ENCODE results near the gene IKZF2.

Gene IKZF2

GRCh38 chr2:213007290-213007838, 144.0 kb downstream of the IKZF2 start:
- in situ Hi-C loops (cut with HindIII; ENCODE audit: low sequenced_read_pairs): no loop called here

- in situ Hi-C loops (cut with HindIII; ENCODE audit: low sequenced_read_pairs): no loop called here
Measured at GRCh38 chr2:213004197-213004821, 147.1 kb downstream of the IKZF2 start.

- in situ Hi-C loops (cut with HindIII; ENCODE audit: low sequenced_read_pairs): no loop called here
Measured at GRCh38 chr2:213002383-213002782, 149.0 kb downstream of the IKZF2 start.

DNA sequence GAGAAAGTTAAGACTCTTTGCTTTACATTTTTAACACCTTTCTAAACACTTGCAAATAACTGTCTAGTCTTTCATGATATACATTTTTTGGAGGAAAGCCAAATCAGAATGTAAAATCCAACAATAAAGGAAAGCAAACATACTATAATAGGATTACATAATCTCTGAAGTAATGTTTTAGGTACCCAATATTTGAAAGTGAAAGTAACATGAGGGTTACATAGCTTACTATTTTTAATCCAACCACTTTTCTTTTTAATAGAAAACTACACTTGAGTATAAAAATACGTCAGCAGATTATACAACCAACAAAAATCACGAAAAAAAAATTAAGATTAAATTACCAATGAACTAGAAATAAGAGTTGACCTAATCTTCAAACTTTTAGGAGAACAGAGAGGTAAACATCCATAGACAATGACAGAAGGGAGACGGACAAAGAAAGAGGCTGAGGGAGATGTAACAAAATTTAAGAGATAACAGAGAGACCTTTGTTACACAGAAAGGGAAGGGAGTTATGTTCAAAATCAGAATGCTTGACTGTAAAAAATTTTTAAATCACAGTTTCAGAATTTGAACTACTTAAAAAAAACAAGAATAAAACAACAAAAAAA, 150.0 kb downstream of the IKZF2 start:
- in situ Hi-C loops (cut with HindIII; ENCODE audit: low sequenced_read_pairs): no loop called here

GRCh38 chr2:212998626-212999359, 152.6 kb downstream of the IKZF2 start:
- in situ Hi-C loops (cut with HindIII; ENCODE audit: low sequenced_read_pairs): no loop called here

DNA sequence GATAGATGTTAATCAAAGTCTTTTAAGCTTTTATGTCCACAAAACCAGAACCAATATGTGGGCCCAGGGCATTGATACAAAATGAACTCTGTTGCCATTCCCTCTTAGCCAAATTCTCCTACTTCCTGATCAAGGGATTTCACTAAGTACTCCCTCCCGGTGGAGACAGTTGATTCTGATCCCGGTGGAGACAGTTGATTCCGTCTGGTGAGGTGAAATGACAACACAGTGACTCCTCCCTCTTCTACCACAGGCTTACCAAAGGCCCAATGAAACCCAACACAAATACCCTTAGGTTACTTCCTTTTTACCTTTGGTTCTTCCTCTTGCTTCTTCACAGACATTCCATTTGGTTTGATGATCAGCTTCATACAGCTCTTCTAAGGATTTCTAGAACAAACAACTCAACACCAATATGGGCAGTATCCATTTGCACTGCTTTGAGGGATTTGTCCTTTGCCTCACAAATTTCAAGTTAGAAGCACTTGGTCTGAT, 153.8 kb downstream of the IKZF2 start:
- in situ Hi-C loops (cut with HindIII; ENCODE audit: low sequenced_read_pairs): no loop called here

GRCh38 chr2:212995920-212996319, 155.5 kb downstream of the IKZF2 start:
- in situ Hi-C loops (cut with HindIII; ENCODE audit: low sequenced_read_pairs): no loop called here

DNA sequence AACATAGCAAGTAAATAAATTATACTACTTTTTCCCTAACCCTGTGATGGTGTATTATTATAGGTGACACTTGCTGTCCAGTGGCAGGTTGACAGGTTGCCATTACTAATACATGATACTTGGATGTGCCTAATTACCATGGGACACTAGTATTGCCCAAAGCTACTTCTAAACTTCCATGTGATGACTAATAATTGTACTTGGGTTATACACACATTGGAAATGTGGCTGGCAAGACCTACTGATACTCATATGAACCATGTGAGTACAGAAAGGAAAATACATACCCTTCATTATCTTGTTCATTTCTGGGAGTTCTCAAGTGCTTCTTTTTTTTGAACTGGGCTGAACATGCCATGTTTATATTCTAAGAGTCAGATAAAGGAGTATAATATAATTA, 156.4 kb downstream of the IKZF2 start:
- in situ Hi-C loops (cut with HindIII; ENCODE audit: low sequenced_read_pairs): no loop called here

GRCh38 chr2:212991120-212991519, 160.3 kb downstream of the IKZF2 start:
- in situ Hi-C loops (cut with HindIII; ENCODE audit: low sequenced_read_pairs): no loop called here

- in situ Hi-C loops (cut with HindIII; ENCODE audit: low sequenced_read_pairs): no loop called here
Measured at GRCh38 chr2:212990697-212991096, 160.7 kb downstream of the IKZF2 start.

DNA sequence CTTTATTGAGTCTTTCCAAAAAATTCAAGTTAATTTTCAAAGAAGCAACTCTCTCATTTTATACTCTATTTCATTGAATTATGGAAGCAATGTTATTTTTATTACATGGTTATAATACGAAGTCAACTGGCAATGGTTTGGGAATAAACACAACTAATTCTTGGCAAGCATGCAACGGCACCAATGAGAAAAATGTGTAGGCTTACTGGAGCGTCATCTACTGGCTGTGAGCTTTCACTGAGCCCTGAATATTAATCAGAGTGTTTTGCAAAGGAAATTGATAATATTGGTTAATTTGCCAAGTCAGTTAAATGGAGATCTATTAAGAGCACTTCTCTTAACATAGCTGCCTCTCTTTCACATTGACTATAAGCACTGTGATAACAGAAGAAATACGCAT, 163.9 kb downstream of the IKZF2 start:
- in situ Hi-C loops (cut with HindIII; ENCODE audit: low sequenced_read_pairs): no loop called here

DNA sequence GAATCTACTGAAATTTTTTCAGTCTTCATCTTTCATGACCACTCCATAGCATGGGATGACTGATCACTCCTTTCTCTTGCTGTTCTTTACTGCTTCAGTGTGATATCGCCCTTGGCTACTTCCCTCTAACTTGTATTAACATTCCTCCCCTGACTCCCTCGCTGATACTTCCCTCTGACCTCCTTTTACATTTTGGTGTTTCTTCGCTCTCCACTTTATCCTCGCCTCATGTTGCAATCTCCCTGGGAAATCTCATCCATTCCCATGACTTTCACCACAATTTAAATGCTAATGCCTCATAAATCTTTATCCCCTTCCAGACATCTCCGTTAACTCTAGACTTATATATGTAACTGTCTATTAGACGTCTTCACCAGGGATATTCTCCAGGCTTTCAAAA, 167.3 kb downstream of the IKZF2 start:
- in situ Hi-C loops (cut with HindIII; ENCODE audit: low sequenced_read_pairs): no loop called here

DNA sequence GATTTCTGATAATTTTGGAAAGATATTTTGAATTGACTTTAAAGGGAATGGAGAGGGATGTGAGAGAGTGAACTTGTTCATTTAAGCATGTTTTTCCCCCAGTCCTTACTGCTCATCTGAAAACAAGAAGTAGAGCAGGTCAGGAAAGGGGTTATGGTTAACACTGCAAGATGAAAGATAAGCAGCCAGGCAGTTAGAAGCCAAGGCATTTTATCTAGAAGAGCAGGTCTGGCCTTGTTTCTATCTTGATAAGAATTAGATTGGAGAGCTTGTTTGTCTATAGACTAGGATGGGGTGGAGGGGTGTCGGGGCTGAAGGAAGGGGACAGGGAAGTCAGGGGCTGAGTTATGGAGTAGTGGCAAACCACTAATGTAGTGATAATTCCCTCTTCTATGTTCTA, 171.6 kb downstream of the IKZF2 start:
- in situ Hi-C loops (cut with HindIII; ENCODE audit: low sequenced_read_pairs): no loop called here

- in situ Hi-C loops (cut with HindIII; ENCODE audit: low sequenced_read_pairs): no loop called here
Measured at GRCh38 chr2:212979046-212979612, 172.3 kb downstream of the IKZF2 start.

DNA sequence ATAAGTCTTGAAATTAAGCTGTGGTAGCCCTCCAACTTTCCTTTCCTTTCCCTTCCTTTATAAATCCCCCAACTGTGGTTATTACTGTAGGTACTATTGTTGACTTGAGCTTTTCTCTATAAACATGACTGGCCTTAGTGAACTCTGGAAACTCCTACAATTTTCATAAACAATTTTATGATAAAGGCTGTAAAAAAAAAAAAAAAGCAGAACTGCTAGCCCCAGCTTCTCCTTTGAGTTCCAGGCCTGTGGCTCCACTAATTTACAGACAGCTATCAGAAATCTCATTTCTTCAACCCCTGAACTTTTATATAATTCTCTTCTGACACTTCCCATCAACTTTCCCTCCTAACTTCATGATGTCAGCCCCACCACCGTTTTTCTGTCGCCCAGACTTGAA, 174.3 kb downstream of the IKZF2 start:
- in situ Hi-C loops (cut with HindIII; ENCODE audit: low sequenced_read_pairs): no loop called here

DNA sequence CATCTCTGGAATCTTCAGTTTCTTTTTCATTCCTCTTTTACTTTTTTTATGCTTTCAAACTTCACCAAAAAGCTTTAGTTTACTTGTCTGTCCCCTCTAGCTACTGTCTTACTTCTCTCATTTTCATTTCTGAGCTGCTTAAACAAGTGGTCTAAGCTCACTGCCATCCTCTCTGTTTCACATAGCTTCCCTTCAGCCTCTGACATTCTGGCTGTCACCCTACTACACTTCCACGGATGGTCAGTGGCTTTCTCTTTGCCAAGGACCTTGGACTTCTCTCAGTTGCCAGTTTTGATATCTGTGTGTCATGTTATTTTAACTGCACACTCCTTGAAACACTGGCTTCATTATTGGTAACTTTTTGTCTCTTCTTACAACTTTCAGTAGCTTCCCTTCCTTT, 176.1 kb downstream of the IKZF2 start:
- in situ Hi-C loops (cut with HindIII; ENCODE audit: low sequenced_read_pairs): no loop called here

- in situ Hi-C loops (cut with HindIII; ENCODE audit: low sequenced_read_pairs): no loop called here
Measured at GRCh38 chr2:212974692-212975091, 176.7 kb downstream of the IKZF2 start.

- in situ Hi-C loops (cut with HindIII; ENCODE audit: low sequenced_read_pairs): no loop called here
Measured at GRCh38 chr2:212973347-212973746, 178.1 kb downstream of the IKZF2 start.

DNA sequence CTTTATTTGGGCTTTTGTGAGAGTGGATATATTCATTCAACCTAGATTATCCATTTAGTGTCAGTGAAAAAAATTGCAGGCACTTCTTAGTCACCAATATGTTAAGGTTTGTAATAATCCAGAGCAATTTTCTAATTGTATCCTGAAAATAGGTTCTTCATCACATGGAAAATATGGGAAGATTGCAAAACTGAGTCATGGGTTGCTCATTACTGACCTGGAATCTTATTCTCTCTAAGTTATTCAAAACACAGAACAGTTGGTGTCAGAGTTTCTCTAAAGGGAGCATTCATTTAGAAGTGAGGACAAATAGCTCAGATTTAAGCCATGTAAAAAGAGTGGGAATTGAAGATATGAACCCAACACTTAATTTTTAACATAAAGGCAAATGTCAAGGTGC, 181.3 kb downstream of the IKZF2 start:
- in situ Hi-C loops (cut with HindIII; ENCODE audit: low sequenced_read_pairs): no loop called here

DNA sequence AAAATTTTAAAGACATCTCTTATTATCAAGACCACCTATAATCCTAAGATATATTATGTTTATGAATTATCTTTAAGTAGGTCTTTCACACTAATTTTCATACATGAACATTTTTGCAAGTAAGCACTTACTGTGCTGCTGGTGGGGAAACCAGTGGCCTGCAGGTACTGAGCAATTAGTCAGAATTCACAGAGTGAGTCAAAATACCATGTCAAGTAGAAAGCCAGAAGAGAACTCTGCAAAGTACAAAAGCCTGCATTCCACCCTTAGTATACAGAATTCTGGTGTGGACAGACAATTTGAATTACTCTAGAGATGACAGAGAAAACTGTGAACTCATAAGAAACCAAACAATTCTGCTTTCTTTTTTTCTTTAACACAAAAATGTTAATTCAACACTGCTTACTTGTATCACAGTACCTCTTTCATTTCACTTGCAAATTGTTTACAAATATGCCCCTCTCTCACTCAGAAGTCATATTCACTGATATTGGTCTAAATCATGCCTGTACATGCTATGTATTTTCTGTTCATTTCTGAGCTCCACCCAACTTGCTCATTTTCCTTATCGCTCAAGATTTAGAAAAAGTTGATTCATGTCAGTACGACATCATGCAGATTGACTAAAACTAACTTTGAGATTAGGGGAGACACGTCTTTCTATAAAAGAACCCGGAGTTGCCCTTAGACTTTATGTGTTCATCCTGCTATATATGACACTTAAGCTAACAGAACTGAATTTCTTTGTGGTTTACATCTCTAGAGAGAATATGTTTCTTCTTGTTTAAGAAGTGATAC, 182.9 kb downstream of the IKZF2 start:
- in situ Hi-C loops (cut with HindIII; ENCODE audit: low sequenced_read_pairs): no loop called here

- in situ Hi-C loops (cut with HindIII; ENCODE audit: low sequenced_read_pairs): no loop called here
Measured at GRCh38 chr2:212966884-212967283, 184.5 kb downstream of the IKZF2 start.
